ENCODE results near the gene AK4. TPM values are rescaled to one million over a fixed set of nuclear protein-coding genes. Genes with fewer than 3 reads are reported as not detected.
"Not testable (repeated sequence)": the region's sequence is repeated elsewhere in the genome, so short reads cannot be mapped to it uniquely, and the experiment has no call there.

The AK4 gene
- total and polyA plus RNA-seq, 2 donors from 2014 or later: 47.6 to 131 TPM

GRCh38 chr1:65232461-65232990, 84.5 kb downstream of the AK4 start:
- Histone ChIP-seq H3K4me3 (ENCODE audit: low read length in 3 of 3) (no peak overlapping the region), H3K27ac (ENCODE audit: low read depth in 2 of 2, low read length in 2 of 2) (no peak overlapping the region), H3K4me1 (ENCODE audit: control insufficient read depth in 2 of 3, insufficient read depth in 2 of 3, low read depth in 1 of 3, low read length in 3 of 3) (no peaks in the 10 kb centered on the region), H3K9me3 (ENCODE audit: control insufficient read depth in 2 of 3, insufficient read depth in 1 of 3, low read length in 3 of 3) (no peaks in the 10 kb centered on the region), H3K36me3 (ENCODE audit: control insufficient read depth in 2 of 3, insufficient read depth in 3 of 3, low read length in 3 of 3) (no peaks in the 10 kb centered on the region), H3K27me3 (ENCODE audit: control insufficient read depth, insufficient read depth, low read length) (no peaks in the 10 kb centered on the region), H3K9ac (ENCODE audit: low read length in 3 of 3) (no peak overlapping the region)
- TF ChIP-seq, protein P1, sequence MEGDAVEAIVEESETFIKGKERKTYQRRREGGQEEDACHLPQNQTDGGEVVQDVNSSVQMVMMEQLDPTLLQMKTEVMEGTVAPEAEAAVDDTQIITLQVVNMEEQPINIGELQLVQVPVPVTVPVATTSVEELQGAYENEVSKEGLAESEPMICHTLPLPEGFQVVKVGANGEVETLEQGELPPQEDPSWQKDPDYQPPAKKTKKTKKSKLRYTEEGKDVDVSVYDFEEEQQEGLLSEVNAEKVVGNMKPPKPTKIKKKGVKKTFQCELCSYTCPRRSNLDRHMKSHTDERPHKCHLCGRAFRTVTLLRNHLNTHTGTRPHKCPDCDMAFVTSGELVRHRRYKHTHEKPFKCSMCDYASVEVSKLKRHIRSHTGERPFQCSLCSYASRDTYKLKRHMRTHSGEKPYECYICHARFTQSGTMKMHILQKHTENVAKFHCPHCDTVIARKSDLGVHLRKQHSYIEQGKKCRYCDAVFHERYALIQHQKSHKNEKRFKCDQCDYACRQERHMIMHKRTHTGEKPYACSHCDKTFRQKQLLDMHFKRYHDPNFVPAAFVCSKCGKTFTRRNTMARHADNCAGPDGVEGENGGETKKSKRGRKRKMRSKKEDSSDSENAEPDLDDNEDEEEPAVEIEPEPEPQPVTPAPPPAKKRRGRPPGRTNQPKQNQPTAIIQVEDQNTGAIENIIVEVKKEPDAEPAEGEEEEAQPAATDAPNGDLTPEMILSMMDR (IDR thresholded peaks at IDR 0.05; ENCODE audit: borderline replicate concordance, extremely low read depth, insufficient read depth): no peak
- intact Hi-C loops (cut with DNase I): loop anchor here (10.0 kb wide), 1 partner anchor 452 kb away; no protein-coding TSS in a partner anchor
- DNase-seq (no peak), FAIRE-seq (no peak)

DNA sequence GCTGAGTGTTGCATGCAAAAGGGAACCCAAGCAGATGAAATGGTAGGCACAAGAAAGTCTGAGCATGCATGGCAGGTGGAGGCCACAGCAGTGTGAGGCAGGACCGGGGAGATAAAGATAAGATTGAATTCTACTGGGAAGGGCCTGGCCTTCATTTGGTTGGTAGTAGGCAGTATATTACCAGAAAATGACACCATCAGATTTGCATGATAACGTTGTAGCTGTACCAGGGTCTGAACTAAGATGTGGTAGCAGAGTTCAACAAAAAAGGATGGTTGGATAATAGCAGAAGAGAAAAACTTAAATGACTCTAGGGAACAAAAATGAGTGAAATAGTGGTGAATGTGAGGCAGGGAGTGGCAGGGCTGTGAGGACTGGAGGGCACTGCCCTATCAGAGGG, 85.8 kb downstream of the AK4 start:
- Histone ChIP-seq H3K27ac (ENCODE audit: low read depth in 2 of 2, low read length in 2 of 2) (no peak overlapping the region), H3K9me3 (ENCODE audit: control insufficient read depth in 2 of 3, insufficient read depth in 1 of 3, low read length in 3 of 3) (no peaks in the 10 kb centered on the region), H3K9ac (ENCODE audit: low read length in 3 of 3) (no peak overlapping the region), H3K27me3 (ENCODE audit: control insufficient read depth, insufficient read depth, low read length) (no peaks in the 10 kb centered on the region), H3K36me3 (ENCODE audit: control insufficient read depth in 2 of 3, insufficient read depth in 3 of 3, low read length in 3 of 3) (no peaks in the 10 kb centered on the region), H3K4me1 (ENCODE audit: control insufficient read depth in 2 of 3, insufficient read depth in 2 of 3, low read depth in 1 of 3, low read length in 3 of 3) (no peaks in the 10 kb centered on the region), H3K4me3 (ENCODE audit: low read length in 3 of 3) (no peak overlapping the region)
- TF ChIP-seq, protein P1 (IDR thresholded peaks at IDR 0.05; ENCODE audit: borderline replicate concordance, extremely low read depth, insufficient read depth): no peak
- intact Hi-C loops (cut with DNase I): loop anchor here (10.0 kb wide), 1 partner anchor 451 kb away; no protein-coding TSS in a partner anchor
- DNase-seq (no peak), FAIRE-seq (no peak)

DNA sequence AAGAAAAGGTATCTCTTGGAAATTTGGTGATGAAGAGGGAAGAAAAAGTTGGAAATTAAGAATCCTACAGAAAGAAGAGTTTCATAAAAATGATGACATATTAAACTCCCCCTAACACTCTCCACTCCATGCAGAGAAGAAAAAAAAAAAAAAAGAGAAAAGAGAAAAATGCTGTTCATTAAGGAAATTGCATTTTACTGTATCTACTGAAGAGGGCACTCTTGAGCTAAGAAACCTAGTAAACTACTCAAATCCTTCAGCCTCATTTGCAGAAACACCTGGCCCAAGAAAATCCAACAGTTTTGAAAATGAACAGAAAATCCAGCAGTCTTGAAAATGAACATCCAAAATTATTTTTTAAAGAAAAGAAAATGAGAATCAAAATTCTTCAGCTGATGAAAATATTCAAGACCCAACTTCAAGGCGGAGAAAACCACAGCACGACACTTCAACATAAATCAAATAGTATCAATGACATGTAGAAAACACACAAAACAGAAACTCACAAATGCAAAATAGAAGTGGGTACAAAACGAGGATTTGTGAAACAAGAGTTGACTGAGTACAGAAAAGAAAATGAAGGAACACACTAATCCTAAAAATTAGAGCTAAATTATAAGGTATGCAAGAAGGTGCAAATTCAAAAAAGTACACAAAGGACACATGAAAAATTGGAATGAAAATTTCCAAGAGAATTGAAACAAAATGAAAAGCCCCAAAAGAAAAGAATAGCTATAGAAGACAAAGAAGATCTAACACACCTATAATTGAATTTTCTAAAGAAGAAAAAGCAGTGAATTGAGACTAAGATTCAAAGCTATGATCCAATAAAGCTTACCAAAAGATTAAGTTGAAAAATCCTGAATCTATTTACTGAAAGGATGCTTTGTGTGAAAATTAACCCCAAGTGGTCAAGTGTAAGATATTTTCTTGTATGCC, 88.1 kb downstream of the AK4 start:
- DNase-seq: peak in 2 of 5 donors; percentile 56 to 60
- H3K9me3 ChIP-seq (ENCODE audit: control insufficient read depth in 2 of 3, insufficient read depth in 1 of 3, low read length in 3 of 3): no peaks in the 10 kb centered on the region
- no peaks in the 10 kb centered on the region for H3K36me3 ChIP-seq (ENCODE audit: control insufficient read depth in 2 of 3, insufficient read depth in 3 of 3, low read length in 3 of 3)
- no peaks in the 10 kb centered on the region for H3K4me1 ChIP-seq (ENCODE audit: control insufficient read depth in 2 of 3, insufficient read depth in 2 of 3, low read depth in 1 of 3, low read length in 3 of 3)
- no peaks in the 10 kb centered on the region for H3K27me3 ChIP-seq (ENCODE audit: control insufficient read depth, insufficient read depth, low read length)
- TF ChIP-seq, protein P1 (IDR thresholded peaks at IDR 0.05; ENCODE audit: borderline replicate concordance, extremely low read depth, insufficient read depth): peak; percentile 49
- H3K9ac ChIP-seq (ENCODE audit: low read length in 3 of 3): no peak overlapping the region
- no peak overlapping the region for H3K27ac ChIP-seq (ENCODE audit: low read depth in 2 of 2, low read length in 2 of 2)
- H3K4me3 ChIP-seq (ENCODE audit: low read length in 3 of 3): no peak overlapping the region
- FAIRE-seq: peak; percentile 75
- intact Hi-C loops (cut with DNase I): loop anchor here (10.0 kb wide), 1 partner anchor 449 kb away; no protein-coding TSS in a partner anchor

DNA sequence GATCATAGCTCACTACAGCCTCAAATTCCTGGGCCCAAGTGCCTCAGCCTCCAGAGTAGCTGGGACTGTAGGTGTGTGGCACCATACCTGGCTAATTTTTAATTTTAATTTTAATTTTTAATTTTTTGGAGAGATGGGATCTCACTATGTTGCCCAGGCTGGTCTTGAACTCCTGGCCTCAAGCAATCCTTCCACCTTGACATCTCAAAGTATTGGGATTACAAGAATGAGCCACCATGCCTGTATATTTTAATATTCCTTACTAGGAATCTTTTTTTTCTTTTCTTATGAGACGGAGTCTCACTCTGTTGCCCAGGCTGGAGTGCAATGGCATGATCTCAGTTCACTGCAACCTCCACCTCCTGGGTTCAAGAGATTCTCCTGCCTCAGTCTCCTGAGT, 89.1 kb downstream of the AK4 start:
- not testable (repeated sequence) for H3K4me1 ChIP-seq (ENCODE audit: control insufficient read depth in 2 of 3, insufficient read depth in 2 of 3, low read depth in 1 of 3, low read length in 3 of 3); H3K36me3 ChIP-seq (ENCODE audit: control insufficient read depth in 2 of 3, insufficient read depth in 3 of 3, low read length in 3 of 3); H3K4me3 ChIP-seq (ENCODE audit: low read length in 3 of 3); H3K27ac ChIP-seq (ENCODE audit: low read depth in 2 of 2, low read length in 2 of 2); H3K9ac ChIP-seq (ENCODE audit: low read length in 3 of 3); H3K9me3 ChIP-seq (ENCODE audit: control insufficient read depth in 2 of 3, insufficient read depth in 1 of 3, low read length in 3 of 3); H3K27me3 ChIP-seq (ENCODE audit: control insufficient read depth, insufficient read depth, low read length); FAIRE-seq; DNase-seq
- intact Hi-C loops (cut with DNase I): loop anchor here (10.0 kb wide), 1 partner anchor 448 kb away; no protein-coding TSS in a partner anchor

Measured in kidney (tissue), 14 donors.